Esophagus muscularis mucosa (tissue), 3 donors: Measurements from ENCODE around the gene LGALS14.

Source experiments
- CTCF ChIP-seq, 3 experiments: fragments of 200-600 bp in 2 of 3; fragments of 450-650 bp in 1 of 3; sonication (generic) in 2 of 3; IDR thresholded peaks; one replicate each; pipeline ENCODE4 v1.5.1; 2017 to 2019; ENCODE audit warnings: antibody characterized with exemption in 3 of 3, mild to moderate bottlenecking in 2 of 3, moderate library complexity in 1 of 3
- POLR2A ChIP-seq: fragments of 450-650 bp; IDR thresholded peaks from one replicate; pipeline ENCODE4 v1.6.1; 2017; ENCODE audit warnings: antibody characterized with exemption, moderate library complexity, mild to moderate bottlenecking, low read depth
- POLR2AphosphoS5 ChIP-seq, 2 donors: sonication (generic); formaldehyde crosslinking; IDR thresholded peaks; one replicate each; pipeline ENCODE4 v1.6.1; 2017; ENCODE audit warnings: antibody characterized with exemption in 2 of 2

DNA sequence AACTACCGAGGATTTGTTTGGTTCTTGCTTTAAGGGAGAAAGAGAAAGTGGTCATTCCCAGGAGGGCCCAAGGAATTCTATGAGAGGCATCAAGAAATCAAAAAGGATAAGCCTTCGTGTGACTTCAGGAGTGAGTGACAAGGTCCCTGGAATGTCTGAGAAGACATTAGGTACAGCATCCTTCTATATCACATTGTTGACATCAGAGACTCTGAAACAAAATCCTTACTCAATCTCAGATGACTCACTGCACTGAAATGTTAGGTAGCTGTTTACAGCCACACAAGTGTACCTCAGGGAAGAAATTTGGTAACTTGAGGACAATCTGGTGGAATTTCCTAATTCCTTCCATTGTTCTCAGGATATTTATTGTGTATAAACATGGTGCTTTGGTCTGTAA lies 7.9 kb upstream of the LGALS14 start:
- TF ChIP-seq CTCF (IDR thresholded peaks at IDR 0.05) (no peak), POLR2A (no peak), POLR2AphosphoS5 (IDR thresholded peaks at IDR 0.05) (no peak)
